Esophagus muscularis mucosa (tissue), 3 donors: Measurements from ENCODE around the gene USP36.

Experiments used
- CTCF ChIP-seq, 3 experiments: fragments of 200-600 bp in 2 of 3; fragments of 450-650 bp in 1 of 3; sonication (generic) in 2 of 3; IDR thresholded peaks; one replicate each; pipeline ENCODE4 v1.5.1; 2017 to 2019; ENCODE audit warnings: antibody characterized with exemption in 3 of 3, mild to moderate bottlenecking in 2 of 3, moderate library complexity in 1 of 3
- POLR2AphosphoS5 ChIP-seq, 2 donors: sonication (generic); formaldehyde crosslinking; IDR thresholded peaks; one replicate each; pipeline ENCODE4 v1.6.1; 2017; ENCODE audit warnings: antibody characterized with exemption in 2 of 2

GRCh38 chr17:78812855-78813254, 27.8 kb downstream of the USP36 start:
- no peak for TF ChIP-seq CTCF (IDR thresholded peaks at IDR 0.05)
- no peak for TF ChIP-seq POLR2AphosphoS5 (IDR thresholded peaks at IDR 0.05)
